Inflammatory macrophage treated with lipopolysaccharide for 4 hours (primary cell): Measurements from ENCODE around the gene CCDC9.
"Not testable (repeated sequence)": the region's sequence is repeated elsewhere in the genome, so short reads cannot be mapped to it uniquely, and the experiment has no call there.

Source experiments
- DNase-seq: peaks from one replicate; pipeline ENCODE4 v3.0.0-alpha.2; 2020

CCDC9 gene

DNA sequence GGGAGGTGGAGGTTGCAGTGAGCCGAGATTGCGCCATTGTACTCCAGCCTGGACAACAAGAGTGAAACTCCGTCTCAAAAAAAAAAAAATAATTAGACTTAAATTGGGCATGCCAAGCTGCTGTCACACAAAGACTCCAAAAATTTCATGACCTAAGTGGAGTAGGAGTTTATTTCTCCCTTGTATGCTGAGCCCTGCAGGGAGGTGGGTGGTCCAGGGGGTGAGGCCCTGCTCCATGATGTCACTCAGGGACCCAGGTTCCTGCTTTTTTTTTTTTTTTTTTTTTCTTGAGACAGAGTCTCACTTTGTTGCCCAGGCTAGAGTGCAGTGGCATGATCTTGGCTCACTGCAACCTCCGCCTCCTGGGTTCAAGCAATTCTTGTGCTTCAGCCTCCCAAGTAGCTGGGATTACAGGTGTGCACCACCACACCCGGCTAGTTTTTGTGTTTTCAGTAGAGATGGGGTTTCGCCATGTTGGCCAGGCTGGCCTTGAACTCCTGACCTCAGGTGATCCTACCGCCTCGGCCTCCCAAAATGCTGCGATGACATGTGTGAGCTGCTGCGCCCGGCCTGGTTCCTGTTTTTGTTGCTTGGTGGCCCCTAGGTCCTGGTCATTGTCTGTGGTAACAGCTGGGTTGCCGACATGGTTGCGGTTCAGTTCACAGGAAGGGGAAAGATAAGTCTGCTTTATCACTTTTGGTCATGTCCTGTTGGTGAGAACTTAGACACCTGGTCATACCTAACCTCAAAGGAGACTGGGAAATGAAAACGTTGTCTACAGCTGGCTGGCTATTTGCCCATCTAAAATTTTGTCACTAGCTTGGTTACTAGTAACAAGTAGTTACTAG is 5.8 kb downstream of the CCDC9 start:
- not testable (repeated sequence) for DNase-seq

DNA sequence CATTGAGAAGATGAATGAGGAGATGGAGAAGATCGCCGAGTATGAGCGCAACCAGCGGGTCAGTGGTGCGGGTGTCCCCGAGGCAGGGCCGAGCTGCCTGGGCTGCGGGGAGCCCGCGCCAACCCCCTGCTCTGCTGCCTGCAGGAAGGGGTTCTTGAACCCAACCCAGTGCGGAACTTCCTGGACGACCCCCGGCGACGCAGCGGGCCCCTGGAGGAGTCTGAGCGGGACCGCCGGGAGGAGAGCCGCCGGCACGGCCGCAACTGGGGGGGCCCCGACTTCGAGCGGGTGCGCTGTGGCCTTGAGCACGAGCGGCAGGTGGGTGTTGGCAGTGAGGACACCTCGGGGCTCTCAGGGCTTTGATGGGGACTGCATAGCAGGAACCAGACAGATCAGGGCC is 8.3 kb downstream of the CCDC9 start:
- DNase-seq = no peak

DNA sequence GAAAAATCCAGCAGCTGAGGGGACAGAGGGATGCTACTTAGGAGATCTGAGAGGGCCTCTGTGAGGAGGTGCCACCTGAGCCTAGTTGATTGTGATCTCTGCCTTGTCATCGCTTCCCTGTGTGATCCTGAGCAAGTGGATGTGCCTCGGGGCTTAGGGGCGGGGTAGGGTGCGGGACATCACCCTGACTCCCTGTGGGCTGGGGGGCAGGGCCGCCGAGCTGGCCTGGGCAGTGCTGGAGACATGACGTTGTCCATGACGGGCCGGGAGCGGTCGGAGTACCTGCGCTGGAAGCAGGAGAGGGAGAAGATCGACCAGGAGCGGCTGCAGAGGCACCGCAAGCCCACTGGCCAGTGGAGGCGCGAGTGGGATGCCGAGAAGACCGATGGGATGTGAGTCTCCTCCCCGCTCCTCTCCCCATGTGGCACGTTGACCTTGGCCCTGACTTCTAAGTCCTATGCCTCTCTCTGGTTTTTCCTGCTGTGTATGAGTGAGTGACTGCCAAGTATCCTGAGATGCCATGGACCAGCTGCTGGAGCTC is 10.1 kb downstream of the CCDC9 start:
- DNase-seq = no peak

DNA sequence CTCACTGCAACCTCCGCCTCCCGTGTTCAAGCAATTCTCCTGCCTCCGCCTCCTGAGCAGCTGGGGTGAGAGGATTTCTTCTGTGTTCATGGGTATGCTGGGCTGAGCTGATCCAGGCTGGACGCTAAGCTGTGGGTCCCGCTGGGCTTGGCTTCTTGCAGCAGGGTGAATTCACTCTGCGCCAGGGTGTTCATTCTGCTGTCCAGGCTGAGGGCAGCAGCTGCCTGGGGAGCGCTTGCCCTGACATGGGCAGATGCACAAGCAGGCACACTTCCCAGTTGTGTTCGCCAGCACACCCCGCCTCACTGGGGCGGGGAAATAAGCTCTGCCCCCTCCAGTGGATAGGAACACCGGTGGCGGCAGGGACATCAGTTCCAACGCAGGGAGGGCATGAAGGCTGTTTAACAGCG is 11.0 kb downstream of the CCDC9 start:
- no peak for DNase-seq

DNA sequence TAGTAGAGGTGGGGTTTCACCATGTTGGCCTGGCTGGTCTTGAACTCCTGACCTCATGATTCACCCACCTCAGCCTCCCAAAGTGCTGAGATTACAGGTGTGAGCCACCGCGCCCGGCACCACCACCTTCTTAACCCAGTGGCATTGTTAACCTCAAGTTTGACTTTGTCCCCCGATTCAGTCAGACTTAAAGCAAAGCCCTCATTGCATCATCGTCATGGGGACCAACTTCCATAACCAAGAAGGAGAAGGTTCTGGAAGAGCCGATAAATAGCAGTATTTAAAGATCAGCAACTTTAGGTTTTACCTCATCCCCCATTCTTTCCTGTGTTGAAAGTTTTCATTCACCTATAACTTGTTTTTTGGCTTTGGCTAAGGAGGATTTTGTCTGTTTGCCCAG is 11.7 kb downstream of the CCDC9 start:
- no peak for DNase-seq

DNA sequence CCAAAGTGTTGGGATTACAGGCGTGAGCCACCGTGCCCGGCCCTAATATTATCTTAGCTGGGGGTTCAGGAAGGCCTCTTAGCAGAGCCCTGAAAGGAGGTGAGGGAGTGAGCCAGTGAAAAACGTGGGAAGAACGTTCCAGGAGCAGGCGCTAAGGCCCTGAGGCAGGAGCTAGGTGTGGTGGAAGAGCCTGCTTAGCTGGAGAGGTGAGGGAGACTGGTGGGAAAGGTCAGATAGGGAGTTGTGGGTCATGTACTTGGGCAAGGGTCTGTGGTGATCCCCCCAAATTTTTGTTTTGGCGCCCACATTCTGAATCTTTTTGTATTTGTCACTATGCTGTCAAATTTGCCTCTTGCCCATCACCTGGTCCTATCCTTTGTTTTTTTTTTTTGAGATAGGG is 13.3 kb downstream of the CCDC9 start:
- DNase-seq = no peak

DNA sequence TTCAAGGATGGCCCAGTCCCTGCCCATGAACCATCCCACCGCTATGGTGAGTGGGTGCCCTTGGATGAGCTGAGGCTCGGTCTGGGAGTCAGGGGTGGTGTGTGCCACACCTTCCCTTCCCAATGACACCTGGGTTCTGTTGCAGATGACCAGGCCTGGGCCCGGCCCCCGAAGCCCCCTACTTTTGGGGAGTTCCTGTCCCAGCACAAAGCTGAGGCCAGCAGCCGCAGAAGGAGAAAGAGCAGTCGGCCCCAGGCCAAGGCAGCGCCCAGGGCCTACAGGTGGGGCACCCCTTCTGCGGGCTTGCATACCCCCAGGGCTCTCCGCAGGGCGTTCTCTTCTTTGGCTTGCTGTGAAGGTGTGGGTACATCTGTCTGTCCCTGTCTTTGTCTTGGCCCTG is 14.1 kb downstream of the CCDC9 start:
- DNase-seq = no peak

DNA sequence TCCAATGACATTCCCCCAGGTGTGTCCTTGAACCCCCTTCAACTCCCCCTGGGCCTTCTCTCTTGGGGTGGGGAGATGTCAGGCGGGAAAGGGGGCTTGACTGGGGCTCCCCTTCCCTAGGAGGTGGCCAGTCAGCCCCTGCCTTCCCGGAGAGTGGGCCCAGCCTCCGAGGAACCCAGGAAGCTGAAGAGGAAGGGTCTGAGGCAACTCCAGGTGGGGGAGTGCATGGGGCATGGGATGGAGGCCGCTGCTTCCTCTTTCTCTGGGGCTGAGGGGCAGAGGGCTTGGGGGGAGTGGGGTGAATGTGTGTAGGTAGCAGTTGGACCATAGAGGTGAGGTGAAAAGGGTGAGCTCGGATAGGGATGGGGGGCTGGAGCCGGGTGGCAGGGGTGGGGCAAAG is 15.6 kb downstream of the CCDC9 start:
- DNase-seq = no peak

DNA sequence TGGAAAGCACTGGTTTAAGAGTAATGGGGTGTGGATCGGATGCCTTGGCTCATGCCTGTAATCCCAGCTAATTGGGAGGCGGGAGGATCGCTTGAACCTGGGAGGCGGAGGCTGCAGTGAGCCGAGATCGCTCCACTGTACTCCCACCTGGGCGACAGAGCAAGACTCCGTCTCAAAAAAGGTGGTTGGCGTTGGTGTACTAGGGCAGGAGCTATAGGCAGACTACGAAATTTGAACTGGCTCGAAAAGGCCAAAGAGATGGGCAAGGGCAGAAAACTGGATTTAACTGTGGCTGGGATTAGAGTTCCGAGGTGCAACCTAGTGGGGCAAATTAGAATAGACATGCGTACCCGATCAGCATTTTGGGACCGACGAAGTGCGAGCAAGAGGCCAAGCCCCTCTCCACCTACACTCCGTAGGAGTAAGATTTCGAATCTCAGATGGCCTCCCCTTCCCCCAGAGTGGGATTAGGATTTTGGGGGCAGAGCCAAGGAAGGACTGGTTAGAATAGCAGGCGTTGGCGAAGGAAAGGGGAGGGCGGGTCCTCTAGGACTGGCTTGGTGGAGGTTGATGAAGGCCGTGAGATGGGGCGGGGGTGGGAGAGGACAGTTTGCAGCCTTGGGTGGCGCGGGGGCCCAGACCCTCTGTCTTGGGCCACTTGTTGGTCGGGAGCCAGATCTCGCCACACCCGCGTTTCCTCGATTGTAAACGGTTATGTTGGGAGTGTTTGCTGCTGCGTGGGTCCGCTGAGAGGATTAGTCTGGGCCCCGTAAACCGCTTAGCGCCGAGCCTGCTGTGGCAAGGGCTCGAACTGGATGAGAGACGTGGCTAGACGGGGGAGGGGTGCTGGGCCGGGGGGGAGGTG is 16.4 kb downstream of the CCDC9 start:
- no peak for DNase-seq

DNA sequence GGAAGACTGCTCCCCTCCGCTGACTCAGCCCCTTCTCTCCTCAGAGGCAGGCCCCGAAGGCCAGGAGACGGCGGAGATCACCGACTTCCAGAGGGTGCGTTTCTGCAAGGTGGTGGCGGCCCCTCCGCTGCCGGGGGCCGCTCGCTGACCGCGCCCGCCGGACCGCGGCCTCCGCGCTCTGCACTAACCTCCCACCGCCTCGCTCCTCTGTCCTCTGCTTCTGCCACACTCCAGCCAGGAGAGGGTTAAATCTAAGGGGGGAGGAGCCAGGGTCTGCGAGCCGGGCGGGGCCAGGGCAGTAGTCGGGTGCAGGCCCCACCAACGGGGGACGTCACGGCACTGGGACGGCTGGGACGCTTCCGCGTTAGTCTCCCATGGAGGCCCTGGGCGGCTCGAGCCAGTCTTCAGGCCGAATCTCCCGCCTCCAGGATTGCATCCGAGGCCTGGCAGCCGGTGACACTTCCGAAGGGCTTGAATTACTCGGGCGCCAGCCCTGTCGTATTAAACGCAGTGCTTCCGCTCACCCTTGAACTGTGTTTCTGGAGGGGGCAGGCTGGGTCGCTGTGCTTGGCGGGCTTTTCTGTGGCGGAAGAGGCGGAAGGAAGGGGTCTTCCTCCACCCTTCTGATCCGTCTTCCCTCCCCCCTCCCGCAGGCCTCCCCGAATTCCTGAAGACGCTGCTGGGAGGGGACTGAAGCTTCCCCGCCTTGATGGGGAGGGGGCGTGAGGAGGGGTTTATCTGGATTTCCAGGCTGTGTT is 17.2 kb downstream of the CCDC9 start:
- peak; percentile 93 for DNase-seq

DNA sequence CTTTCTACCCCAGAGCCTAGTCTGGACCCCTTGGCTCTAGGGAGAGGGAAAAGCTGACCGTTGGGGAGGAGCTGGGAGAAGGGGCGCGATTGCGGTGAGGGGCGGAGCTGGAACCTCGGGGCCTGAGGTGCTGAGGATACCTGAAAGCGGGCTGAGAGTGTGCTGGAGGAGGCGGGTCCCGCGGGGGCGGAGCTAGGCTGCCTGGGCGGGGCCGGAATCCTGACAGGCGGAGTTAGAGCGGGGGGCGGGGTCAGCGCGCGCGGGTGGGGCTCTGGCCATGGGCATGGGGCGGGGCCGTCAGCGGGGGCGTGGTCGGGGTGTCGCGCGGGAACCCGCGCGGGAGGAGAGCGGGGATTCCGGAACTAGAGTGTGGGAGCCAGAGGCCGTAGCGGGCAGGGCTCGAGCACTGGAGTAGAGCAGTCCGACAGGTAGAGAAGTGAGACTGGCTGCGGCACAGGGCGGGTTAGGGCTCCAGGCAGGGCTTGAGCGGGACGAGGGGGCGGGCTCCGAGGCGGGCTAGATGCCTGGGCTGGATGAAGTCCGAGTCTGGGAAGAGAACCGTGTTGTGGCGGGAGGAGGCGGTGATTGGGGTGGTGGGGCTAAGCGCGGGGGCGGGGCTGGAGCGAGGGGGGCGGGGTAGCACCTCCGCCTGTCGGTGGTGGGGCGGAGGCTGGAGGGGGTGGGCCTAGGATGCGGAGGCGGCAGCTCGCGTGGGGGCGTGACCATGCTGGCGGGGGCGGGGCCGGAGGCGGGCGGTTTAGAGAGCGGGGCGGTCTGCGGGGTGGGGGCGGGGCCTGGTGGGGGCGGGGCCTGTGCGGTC is 18.0 kb downstream of the CCDC9 start, which contains the start of gene INAFM1:
Gene INAFM1, plus strand, starts transcription at position 815 of the 820 bp plus-strand sequence. CDS start 35 bp downstream, outside the sequence.
- DNase-seq = peak; percentile 96

DNA sequence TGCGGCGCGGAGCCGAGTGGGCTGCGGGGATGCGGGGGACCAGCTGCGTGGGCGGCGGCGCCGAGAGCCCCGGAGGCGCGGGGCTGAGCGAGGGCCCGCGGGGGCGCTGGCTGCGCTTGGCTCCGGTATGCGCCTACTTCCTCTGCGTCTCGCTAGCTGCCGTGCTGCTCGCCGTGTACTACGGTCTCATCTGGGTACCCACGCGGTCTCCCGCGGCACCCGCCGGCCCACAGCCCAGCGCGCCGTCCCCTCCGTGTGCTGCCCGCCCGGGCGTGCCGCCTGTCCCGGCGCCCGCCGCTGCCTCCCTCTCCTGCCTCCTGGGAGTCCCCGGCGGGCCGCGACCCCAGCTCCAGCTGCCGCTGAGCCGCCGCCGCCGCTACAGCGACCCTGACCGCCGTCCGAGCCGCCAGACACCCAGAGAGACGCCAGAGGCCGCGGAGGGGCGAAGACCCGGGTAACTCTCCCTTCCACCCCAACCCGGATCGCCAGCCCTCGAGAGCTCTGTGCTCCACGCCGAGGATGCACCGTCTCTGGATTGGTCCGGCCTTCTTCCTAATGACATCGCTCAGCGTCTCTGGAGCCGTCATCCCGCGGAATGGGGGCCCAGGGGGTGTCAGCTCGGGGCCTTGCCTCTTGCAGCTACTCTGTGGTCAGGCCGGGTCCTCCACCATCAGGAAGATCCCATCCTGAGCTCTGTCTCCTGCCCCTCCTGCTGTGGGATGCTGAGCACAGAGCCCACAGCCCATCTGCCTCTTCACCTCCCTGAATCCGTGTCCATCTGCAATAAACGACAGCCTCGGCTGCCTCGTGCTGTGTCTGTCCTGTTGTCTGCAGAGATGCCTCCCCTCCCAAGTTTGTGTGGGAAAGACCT is 18.8 kb downstream of the CCDC9 start:
- no peak for DNase-seq

DNA sequence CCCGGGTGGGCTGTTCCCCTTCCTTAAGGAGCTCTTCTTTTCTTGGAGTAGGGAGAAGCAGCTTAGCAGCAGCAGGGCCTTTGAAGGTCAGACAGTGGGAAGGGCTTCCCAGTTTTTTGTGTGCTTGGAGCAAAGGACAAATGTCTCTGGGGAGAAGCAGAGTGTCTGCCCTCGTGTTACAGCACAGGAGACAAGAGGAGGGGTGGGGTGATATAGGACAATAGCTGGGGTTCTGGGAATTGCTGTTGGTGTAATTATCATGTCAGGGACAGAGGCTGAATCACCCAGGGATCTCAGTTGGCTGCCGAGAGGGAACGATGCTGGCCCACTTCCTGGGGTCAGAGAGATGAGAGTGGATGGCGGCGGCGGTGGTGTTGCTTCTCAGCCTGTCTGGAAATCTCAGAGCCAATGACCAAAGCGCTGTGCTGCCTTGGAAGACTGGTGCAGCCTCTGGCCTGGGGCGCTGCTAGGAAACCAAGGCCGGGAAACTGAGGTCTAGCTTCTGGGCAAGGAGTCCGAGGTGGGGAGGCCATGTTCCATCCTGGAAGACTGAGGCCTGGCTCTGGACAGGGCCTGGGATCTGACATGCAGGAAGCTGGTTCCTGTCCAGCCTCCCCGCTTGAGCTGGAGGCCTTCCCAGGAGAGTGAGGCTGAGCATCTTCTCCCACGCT is 19.6 kb downstream of the CCDC9 start:
- no peak for DNase-seq

DNA sequence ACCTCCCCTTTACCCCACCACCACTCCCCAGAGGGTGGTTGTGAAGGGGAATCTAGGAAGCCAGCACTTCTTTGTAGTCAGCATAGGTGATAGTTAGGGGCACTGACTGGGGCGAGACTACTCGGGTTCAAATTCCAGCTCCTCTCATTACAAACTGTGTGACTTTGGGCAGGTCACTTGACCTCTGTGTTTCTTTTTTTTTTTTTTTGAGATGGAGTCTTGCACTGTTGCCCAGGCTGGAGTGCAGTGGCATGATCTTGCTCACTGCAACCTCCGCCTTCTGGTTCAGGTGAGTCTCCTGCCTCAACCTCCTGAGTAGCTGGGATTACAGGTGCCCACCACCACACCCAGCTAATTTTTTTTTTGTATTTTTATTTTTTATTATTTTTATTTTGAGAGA is 20.2 kb downstream of the CCDC9 start:
- not testable (repeated sequence) for DNase-seq

DNA sequence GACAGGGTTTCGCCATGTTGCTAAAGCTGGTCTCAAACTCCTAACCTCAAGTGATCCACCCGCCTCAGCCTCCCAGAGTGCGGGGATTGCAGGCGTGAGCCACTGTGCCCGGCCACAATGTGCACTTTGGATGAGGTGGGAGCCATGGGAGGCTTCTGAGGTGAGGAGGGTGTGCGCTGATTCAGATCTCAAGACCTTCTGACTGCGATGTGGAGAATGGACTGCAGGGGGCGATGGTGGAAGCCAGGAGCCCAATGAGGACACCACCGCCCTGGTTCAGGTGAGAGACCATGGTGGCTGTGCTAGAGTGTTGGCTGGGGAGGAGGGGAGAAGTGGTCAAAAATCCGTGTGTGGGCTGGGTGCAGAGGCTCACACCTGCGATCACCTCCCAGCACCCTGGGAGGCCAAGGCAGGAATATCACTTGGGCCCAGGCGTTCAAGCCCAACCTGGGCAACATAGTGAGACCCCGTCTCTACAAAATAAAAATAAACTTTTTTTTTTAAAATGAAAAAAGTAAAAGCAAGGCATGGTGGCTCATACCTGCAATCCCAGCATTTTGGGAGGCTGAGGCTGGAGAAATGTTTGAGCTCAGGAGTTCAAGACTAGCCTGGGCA is 24.0 kb downstream of the CCDC9 start:
- peak; percentile 39 for DNase-seq

DNA sequence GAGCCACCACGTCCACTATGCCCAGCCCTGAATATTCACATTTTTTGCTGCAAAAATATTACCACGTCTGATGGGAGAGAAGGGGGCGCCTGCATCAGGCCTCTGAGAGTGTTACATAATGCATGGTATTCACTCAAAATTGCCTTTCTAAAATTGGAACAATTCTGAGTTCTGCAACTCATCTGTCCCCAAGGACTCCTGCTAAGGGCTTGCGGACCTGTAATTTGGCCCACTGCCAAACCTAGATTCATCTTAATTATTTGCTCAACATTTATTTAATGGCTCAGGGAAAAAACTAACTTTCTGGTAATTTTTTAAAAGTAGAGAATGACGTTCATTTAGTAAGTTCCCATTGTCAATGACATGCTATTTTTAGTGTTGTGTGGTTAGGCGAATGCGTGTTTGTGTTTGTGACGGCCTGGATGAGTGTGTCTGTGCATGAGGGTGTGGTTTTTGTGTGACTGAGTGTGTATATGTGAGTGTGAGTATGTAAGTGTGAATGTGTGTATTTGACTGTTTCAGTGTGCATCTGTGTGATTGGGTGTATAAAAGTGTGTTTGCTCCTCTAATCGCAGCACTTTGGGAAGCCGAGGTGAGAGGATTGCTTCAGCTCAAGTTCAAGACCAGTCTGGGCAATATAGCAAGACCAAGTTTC is 27.2 kb downstream of the CCDC9 start:
- DNase-seq = no peak

DNA sequence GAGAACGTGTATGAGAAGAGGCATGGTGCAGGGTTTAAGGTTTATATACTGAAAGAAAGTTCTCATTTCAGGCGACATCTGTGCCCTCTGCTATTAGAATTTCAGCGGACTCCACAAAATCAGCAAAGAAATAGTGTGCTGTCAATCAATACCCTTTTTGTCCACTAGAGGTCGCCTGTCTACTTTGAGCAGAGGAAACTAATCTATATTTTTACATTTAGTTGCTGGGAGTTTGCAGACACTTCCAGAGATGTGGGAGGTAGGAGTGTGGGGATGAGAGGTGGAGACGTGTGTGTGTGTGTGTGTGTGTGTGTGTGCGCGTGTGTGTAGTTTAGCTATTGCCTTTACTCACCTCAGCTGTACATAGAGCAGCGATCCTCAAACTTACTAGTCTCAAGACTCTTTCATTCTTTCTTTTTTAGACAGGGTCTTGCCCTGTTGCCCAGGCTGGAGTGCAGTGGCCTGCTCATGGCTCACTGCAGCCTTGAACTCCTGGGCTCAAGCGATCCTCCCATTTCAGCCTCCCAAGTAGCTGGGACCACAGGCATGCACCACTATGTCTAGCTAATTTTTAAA is 28.1 kb downstream of the CCDC9 start:
- DNase-seq = peak; percentile 49

DNA sequence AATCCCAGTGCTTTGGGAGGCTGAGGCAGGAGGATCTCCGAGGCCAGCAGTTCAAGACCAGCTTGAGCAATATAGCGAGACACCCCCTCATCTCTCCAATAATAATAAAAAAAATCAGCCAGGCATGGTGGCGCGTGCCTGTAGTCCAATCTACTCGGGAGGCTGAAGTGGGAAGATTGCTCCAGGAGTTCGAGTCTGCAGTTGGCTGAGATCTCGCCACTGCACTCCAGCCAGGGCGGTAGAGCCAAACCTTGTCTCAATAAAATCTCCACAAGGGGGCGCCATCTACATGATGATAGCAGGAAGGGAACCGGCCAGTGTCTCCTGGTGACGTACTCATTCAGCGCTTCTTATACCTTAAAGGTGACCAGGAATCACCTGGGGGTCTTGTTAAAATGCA is 39.7 kb downstream of the CCDC9 start:
- DNase-seq = peak; percentile 85

DNA sequence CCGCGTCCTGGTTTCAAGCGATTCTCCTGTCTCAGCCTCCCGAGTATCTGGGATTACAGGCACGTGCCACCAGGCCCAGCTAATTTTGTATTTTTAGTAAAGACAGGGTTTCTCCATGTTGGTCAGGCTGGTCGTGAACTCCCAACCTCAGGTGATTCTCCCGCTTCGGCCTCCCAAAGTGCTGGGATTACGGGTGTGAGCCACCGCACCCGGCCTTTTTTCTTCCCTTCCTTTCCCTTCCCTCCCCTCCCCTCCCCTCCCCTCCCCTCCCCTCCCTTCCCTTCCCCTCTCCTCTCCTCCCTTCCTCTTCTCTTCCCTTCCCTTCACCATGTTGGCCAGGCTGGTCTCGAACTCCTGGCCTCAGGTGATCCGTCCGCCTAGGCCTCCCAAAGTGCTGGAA is 44.5 kb downstream of the CCDC9 start:
- not testable (repeated sequence) for DNase-seq
